HG03558 (cell line): Measurements from ENCODE around the gene NQO1.
"Not testable (repeated sequence)": the region's sequence is repeated elsewhere in the genome, so short reads cannot be mapped to it uniquely, and the experiment has no call there.

Experiments used
- ATAC-seq: cut with Tn5 transposase; IDR thresholded peaks from one replicate; pipeline ENCODE4 v1.9.1; 2021; ENCODE audit warnings: moderate number of reproducible peaks; ENCODE audit not compliant: unreplicated experiment; ENCODE audit errors: extremely low read depth

NQO1 gene

DNA sequence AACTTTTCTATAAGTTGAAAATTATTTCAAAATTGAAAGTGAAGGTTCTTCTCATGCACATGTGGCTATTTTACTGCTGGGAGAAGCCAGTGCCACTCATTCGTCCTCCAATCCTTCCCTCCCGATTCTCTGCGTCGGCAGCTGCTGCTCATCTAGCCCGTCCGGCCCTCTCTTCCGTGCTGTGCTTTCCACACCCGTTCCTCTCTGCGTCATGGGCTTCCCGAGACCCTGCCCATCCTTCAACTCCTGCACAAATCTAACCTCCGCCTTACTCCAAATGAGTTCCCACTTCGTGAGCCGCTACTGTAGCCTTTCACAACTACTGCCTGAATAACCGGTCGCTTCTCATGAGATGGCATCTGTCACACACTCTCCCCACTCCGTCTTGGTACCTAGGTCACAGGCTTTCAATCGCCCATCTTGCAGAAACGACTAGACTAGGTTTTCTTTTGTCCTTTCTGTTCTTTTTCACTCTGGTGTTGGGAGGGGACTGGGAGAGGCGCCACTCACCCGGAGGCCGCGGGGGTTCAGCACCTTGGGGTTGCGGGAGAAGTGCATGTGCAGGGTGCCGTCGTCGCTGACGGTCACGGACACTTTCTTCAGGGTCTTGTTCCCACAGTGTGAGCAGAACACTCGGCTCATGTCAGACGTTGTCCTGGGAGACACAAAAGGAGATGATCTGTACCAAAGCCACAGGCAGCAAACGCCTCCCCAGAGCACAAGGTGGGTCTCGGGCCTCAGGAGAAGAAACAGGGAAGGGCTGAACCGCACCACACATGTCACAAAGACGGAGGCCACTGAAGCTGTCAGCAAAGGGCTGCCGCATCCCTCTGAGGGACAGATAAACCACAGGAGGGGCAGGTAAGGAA lies 18.2 kb upstream of the NQO1 start:
- ATAC-seq = no peak

DNA sequence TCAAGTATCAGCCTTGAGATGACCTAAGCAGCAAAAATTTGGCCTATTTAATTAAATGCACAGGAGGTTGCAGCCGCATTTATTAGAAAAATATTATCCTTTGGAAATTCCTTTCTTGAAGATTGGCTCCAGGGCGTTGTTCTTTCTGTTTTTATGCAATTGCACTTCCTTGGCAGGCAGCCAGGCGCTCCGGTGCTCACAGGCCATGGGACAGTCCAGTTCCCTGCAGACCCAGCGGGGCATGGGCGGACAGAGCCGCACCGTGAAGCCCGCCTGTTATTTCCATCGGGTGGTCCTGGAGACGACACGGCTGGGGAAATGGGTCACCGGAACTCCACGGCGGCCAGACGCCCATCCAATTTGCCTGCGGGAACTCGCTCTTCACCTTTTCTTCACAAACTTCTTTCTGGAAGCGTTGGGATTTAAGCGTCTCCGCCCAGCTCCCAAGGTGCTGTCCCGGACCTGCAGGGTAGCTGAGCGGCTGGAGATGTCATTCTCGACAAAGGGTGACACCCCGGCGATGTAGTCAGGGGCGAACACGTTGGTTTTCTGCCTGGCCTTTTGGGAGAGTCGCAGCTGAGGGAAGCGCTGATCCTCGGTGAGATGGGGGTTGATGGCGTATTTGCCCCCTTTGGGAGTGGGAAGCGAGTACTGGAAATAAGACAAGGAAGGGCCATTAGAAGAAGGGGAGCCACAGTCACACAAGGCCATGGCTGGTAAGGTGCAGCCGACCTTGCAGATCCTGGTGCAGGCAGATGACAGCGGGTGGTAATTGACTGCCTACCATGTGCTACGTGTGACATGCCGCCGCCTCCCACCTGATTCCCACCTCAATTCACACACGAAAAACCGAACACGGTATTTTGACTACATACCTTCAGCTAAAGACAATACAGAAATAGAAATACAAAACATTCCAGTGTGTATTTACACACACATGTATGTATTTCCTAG lies 15.9 kb upstream of the NQO1 start:
- ATAC-seq = no peak

DNA sequence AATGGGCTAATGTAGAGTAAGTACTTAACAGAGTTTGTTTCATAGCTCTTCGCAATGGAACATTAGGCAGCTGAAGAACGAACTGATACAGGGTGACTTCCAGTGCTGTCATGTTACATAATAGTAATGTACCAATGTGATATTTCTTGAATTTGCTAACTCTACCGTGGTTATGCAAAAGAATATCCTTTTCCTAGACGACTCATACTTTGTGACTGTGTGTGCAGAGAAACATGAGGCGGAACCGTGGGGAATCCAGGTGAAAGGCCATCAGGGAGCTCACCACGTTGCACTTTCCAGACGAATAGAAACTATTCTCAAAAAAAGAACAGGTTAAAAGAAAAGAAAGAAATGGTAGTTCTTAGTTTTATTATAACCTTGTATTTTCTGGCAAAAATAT lies 15.2 kb upstream of the NQO1 start:
- no peak for ATAC-seq

DNA sequence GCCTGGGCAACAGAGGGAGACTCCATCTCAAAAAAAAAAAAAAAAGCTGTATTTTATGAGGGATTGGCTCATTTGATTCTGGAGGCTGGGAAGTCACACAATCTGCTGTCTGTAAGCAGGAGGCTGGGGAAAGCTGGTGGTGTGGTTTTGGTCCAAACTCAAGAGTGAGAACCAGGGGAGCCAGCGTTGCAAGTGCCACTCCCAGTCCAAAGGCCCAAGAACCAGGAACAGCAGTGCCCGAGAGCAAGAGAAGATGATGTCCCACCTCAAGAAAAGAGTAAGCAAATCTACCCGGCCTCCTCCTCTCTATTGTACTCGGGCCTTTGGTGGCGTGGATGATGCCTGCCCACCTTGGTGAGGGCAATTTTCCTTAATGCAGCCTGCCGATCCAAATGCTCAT lies 5.7 kb upstream of the NQO1 start:
- no peak for ATAC-seq

DNA sequence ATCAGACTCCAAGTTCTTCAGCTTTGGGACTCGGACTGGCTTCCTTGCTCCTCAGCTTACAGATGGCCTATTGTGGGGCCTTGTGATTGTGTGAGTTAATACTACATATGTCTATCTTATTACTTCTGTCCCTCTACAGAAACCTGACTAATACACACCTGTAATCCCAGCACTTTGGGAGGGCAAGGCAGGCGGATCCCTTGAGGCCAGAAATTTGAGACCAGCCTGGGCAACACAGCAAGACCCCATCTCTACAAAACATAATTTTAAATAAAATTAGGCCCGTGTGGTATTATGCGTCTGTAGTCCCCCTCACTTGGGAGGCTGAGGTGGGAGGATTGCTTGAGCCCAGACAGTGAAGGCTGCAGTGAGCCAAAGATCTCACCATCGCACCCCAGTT lies 4.9 kb upstream of the NQO1 start:
- not testable (repeated sequence) for ATAC-seq

DNA sequence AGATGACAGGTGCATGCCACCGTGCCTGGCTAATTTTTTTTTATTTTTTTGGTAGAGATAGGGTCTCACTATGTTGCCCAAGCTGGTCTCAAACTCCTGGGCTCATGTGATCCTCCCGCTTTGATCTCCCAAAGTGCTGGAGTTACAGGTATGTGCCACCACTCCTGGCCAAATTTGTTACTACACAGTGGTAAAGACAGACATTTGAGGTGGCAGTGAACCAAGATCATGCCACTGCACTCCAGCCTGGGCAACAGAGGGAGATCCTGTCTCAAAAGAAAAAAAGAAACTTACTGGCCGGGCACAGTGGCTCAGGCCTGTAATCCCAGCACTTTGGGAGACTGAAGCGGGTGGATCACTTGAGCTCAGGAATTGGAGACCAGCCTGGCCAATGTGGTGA lies 2.7 kb upstream of the NQO1 start:
- ATAC-seq = not testable (repeated sequence)

DNA sequence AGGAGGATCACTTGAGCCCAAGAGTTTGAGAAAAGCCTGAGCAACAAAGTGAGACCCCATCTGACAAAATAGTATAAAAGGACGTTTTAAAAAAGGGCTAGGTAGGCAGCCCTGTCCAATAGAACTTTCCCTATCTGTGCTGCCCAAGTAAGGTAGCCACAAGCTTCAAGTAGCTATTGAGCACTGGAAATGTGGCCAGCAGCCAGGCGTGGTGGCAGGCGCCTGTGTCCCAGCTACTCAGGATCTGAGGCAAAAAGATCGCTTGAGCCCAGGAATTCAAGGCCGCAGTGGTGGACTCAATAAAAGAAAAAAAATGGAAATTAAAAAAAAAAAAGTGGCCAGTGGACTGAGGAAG lies 1.5 kb upstream of the NQO1 start:
- ATAC-seq = no peak

DNA sequence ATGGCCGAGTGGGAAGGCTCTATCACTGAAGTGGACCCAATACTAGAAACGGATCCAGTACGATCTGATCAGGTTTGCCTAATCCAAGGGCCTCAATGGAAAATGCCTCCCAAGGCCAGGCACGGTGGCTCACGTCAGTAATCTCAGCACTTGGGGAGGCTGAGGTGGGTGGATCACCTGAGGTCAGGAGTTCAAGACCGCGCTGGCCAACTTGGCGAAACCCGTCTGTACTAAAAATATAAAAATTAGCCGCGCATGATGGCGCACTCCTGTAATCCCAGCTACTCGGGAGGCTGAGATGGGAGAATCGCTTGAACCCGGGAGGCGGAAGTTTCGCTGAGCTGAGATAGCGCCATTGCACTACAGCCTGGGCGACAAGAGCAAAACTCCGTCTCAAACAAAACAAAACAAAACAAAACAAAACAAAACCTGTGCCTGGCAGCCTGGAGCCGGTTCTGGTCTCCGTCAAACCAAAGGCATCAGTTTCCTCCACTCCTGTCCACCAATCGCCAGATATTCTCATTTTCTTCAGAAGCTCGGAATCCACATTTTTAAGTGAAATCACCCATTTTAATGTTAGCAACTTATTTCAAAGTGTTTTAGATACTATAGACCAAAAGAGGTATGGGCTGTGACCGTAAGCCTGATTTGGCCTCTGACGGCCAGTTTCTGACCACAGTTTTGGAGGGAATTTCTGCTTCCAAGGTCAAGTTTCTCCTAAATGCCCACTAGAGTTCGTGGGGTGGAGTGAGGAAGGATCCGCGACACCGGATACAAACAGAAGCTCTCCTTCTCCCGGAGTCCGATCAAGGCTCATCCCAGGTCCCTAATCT lies 664 bp downstream of the NQO1 start:
- no peak for ATAC-seq

DNA sequence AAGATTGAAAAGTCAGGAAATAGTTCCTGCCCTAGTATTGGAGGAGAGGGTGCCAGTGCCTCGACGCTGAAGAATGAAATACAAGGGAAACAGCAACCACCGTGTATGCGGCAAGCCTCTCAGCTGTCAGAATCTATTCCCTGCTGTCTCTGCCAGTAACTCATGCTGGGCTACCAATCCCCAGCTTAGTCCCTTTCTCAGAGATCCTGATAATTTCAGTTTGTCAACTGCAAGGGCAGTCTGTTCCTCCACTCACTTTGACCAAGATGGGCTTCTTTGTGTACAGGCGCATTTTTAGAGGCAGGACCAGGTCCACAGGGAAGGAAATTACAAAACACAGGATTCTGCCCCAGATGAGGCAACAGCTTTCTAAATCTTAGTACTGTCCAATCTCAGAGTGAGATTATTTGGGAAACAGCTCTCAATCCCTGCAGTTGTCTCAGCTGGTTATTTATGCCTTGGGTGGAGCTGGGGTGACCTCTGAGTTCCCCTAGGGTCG lies 1.3 kb downstream of the NQO1 start:
- ATAC-seq = no peak

DNA sequence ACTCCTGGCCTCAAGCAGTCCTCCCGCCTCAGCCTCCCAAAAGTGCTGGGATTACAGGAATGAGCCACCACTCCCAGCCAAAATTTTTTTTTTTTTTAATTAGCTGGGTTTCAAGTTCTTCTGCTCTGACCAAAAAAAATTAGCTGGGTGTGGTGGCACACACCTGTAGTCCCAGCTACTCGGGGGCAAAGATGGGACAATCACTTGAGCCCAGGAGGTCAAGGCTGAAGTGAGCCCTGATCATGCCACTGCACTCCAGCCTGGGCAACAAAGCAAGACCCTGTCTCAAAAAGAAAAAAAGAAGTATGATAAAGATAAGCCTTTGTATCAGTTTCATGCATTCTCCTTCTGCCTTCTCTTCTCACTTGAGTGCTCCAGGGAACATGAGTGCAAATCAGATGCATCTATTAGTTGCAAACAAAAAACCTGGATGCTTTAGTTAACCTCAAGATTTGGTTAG lies 1.9 kb downstream of the NQO1 start:
- ATAC-seq = no peak

DNA sequence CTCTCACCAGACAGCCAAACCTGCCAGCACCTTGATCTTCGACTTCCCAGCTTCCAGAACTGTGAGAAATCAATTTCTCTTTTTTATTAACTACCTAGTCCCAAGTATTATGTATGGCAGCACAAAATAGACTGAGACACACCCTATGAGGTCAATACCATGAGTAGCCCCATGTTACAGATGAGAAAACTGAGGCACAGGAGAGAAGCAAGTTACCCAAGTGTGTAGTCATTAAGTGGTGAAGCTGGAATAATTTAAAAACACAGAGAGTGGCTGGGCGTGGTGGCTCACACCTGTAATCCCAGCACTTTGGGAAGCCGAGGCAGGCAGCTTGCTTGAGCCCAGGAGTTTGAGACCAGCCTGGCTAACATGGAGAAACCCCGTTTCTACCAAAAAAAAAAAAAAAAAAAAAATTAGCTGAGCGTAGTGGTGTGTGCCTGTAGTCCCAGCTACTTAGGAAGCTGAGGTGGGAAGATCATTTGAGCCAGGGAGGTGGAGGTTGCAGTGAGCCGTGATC lies 4.9 kb downstream of the NQO1 start:
- ATAC-seq = no peak

DNA sequence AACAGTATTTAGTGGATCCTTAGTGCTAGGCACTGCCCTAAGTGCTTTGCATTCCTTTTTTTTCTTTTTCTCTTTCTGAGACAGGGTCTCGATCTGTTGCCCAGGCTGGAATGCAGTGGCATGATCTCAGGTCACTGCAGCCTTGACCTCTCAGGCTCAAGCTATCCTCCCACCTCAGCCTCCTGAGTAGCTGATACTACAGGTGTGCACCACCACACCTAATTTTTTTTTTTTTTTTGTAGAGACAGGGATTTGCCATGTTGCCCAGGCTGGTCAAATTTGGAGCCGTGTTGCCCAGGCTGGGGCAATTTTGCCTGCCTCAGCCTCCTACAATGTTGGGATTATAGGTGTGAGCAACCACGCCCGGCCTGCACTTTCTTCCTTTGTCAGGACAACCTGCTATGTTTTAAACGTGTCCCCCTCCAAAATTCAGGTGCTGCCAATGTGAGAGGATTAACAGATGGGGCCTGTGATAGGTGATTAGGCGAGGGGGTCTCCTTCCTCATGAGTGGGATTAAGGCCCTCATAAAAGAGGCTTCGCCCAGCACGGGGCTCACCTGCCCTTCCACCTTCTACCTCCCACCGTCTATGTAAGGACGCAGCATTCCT lies 5.4 kb downstream of the NQO1 start:
- no peak for ATAC-seq

DNA sequence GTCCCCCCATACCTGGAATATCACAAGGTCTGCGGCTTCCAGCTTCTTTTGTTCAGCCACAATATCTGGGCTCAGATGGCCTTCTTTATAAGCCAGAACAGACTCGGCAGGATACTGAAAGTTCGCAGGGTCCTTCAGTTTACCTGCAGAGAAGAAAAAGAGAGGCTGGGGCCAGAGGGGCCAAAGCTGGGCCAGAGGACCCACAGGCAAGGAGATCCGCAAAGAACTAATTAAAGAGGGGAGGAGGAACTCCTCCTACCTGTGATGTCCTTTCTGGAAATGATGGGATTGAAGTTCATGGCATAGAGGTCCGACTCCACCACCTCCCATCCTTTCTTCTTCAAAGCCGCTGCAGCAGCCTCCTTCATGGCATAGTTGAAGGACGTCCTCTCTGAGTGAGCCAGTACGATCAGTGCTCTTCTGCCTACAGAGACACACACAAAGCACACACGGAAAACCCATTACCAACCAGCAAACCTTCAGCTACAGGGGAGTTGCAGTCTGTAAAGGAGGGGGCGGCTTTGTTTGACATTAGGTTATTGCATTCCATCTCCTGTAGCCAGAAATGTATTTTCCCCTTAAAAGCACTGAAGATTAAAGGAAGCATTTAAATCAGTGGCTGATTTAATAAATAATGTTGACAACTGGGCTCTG lies 8.1 kb downstream of the NQO1 start:
- ATAC-seq = no peak

DNA sequence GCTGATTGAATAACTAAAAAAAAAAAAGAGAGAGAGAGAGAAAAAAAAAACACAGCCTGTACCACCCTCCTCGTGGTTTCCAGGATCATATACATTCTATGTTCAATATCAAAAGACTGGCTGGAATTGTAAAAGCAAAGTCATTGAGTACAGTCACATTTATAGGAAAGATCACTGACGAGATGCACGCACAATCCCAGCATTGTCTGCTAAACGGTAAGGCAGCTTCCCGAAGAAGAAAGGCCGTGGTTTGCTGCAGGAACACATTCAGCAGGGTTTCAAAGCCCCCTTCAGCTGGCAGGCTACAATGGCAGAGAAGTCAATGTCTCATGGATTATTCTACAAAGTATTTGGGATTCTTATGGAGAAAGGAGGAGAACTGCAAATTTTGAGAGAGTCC lies 9.3 kb downstream of the NQO1 start:
- ATAC-seq = no peak

DNA sequence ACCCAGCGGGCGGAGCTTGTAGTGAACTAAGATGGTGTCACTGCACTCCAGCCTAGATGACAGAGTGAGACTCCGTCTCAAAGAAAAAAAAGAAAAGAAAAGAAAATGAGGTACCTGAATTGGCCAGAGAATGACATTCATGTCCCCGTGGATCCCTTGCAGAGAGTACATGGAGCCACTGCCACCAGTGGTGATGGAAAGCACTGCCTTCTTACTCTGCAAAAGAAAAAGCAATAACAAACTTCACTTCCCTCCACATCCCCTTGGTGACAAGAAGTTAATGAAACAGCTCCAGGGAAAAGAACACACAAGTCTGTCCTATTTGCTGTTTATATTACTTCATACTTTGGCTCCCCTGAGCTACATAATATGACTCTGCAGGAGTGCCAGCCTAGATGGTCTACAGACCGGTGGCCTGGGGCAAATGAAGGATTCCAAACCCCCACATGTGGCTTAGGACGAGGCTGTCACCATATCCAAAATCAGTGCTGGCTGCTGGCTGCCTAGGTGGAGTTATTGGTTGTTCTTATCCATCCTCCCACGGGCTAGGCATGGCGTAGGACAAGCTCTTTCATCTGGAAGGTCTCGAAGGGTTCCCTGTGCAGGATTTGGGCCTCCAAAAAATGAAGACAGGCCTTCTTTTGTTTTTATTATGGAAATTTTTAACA lies 13.3 kb downstream of the NQO1 start:
- ATAC-seq = no peak

DNA sequence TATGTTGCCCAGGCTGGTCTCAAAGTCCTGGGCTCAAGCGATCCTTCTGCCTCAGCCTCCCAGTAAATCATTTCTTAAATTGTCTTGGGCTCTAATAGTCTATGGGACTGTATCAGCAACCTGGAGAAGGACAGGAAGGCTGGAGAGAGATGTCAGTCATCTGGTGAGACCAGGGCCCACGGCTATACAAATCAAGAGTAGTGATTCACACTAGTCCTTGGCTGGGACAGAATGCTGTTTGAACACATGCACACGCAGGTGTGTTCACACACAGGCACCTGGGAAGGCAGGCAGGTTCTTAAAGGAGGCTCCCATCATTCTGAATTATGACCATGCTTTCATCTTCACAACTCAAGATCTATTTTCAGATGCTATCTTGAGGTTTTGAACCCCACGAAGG lies 14.1 kb downstream of the NQO1 start:
- no peak for ATAC-seq

DNA sequence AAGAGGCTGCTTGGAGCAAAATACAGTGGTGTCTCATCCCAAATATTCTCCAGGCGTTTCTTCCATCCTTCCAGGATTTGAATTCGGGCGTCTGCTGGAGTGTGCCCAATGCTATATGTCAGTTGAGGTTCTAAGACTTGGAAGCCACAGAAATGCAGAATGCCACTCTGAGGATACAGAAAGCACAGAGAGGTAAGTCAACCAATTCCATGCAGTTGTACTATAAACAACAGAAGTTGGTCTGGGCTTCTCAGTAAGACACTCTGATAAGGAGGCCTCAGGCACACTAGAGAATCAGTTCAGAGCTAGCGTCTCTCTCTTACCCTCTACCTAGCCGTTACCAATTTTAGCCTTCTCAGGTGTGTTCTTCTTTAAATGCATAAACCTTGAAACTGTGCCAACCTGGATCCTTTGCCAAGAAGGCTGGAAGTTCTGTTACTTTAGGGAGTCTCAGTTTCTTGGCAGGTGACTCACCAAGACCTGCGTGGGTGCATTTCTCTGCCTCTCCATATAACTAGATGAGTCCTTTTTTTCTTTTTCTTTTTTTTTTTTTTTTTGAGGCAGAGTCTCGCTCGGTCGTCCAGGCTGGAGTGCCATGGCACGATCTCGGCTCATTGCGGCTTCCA lies 15.1 kb downstream of the NQO1 start:
- ATAC-seq = no peak

DNA sequence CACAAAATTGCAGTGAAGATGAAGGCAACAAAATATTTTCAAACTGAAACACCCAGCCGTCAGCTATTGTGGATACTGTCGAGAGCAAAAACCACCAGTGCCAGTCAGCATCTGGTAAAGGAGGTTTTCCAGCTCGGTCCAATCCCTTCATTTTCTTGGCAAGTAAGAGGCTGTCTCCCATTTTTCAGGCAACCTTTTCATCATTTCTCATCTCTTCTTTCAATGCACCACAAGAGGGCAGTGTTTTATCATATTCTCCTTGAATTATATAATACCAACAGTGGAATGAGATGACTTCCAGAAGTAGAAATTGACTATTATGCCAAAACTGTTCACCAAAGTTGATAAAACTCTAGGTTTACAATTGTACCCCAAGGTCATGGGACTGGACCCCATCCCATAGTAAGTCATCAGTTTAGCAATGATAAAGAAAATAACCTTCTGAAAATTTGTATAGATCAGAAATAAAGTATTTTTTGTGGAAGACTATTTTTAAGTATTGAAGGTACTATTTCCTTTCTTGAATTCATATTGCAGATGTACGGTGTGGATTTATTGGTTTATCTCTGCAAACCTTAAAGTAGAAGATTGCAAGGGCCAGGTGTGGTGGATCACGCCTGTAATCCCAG lies 16.8 kb downstream of the NQO1 start:
- no peak for ATAC-seq
